Measurements from ENCODE around the gene PRKCA.

The PRKCA gene

DNA sequence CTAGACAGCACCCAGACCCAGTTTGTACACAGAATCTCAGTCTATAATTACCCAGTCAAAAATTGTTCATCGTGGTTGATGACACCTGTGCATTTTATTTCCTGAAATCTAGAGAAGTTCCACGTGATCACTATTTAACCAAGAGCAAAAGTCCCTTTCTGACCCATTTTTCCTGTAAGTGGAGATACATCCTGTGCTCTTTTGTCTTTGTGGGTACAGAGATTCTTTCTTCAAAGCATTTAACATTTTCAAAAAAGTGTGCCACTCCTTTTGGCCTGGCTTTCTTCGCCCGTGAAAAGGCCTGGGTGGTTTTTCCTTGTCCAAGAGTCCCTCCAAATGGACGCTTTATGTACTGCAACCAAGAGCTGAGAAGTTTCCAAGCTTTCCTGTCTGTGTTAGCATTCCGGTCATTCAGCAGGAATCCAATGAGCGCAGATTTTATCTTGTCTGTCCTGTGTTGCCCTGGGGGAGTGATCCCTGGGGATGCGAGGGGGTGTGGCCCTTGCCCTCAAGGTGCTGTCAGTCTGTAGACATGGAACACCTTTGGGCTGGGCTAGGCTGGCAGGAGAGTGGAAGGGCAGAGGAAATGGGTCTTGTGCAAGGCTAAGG lies 371.4 kb downstream of the PRKCA start:
- peak; percentile 42 to 76 for DNase-seq

DNA sequence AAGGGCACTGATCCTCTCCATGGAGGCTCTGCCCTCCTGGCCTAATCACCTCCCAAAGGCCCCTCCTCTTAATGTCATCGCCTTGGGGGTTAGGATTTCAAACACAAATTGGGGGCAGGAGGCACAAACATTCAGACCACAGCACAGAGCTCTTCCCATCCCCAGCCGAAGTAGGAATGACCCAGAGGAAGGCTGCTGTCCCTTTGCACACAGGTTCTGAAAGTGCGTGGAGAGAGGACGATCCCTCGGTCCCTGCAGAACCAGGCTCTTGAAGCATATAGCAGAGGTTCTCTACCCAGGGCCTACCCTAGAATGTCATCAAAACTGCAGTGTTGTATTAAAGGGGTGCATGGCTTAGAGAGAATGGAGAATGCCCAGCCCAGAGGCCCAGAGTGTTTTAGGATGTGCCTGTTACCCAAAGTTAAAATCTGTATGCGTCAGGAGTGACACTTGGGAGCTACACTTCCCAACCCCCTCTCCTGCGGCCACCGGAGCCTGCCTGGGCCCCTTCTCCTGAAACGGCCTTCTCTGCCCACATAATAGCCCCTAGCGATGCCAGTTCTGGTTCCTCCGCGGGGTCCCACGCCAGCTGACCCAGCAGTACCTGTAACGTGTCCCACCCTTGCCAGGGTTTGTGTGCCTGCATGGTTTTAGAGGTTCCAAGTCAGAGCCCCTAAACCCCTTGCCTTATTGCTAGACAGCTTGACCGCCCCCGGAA lies 373.0 kb downstream of the PRKCA start:
- no peak for DNase-seq

- no peak for DNase-seq
Measured at GRCh38 chr17:66675991-66676371, 373.6 kb downstream of the PRKCA start.

DNA sequence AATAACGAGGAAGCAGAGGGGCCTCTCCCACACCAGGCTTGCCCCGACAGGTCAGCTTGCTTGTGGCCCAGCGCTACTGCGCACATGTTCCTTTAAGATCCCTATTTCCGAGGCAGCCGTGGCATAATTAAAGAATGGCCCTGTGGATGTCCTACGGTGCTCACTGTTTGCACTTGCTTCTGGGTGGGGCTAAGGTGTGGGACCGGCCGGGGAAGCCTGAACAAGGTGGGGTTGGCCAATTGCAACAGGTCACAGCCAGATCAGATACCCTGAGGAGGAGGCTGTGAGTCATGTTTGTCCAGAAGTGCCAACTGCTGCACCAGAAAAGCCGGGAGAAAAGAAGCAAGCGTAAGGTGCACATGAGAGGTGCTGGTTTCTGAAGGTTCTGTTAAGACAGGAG lies 374.0 kb downstream of the PRKCA start:
- DNase-seq = no peak

GRCh38 chr17:66677201-66677981 lies 375.0 kb downstream of the PRKCA start:
- DNase-seq = no peak

- no peak for DNase-seq
Measured at GRCh38 chr17:66678061-66678460, 375.6 kb downstream of the PRKCA start.

GRCh38 chr17:66678827-66679226 lies 376.4 kb downstream of the PRKCA start:
- no peak for DNase-seq

DNA sequence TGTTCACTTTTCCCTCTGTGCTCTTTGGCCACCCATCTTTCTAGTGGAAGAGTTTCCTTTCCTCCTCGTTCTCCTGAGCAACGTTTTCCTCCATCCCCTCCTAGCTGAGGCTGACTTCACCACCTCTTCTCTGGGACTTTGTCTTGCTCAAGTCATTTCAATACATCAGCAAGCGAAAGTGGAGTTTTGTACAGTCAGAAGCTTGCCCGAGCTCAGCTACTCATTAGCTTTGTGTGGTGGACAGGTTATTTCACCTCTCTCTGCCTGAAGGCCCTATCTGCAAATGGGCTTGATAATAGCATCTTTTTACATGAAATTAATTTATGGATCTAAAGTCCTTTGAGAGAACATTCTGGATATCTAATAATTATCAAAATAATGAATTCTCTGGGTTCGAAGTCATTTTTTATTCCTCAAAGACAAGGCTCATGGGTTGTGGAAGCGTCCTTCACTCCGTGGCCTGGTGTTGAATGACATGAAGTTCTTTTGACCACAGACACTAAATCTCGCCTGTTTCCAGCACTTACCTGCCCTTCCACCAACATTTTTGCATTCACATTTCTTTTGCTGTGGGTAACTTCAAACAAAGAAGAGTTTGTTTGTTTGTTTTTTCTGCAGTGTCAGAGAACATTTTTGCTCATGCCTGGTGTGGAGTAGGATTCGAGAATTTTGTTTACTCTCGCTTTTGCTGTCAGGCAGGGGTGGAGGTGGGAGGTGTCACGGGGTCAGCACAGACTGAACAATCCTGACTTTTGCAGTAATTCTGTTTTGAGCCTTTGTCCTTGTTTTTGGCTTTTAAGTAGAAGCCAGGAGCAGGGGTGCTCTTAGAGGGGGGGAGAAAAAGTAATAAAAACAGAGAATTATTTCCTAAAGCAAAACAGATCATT lies 377.5 kb downstream of the PRKCA start:
- DNase-seq = no peak

DNA sequence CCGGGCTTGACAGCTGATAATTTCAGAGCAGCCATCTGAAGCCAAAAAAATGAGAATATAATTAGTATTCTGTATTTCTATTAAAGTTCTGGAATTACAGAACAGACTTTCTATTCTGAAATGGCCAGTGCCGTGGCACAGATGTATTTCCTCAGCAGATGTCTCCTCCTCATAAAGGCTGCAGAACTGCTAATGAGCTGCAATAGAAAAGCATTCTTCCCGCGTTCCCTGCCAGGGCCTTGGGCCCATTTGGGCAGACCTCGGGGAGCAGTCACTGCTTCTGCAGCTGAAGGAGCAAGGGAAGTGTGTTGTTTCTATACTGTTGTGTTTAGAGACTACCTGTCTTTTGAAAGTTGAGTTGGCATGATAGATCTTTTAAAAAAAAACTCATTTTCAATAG lies 379.9 kb downstream of the PRKCA start:
- no peak for DNase-seq

GRCh38 chr17:66684261-66684660 lies 381.8 kb downstream of the PRKCA start:
- no peak for DNase-seq

- DNase-seq = no peak
Measured at GRCh38 chr17:66684731-66685130, 382.3 kb downstream of the PRKCA start.

- DNase-seq = no peak
Measured at GRCh38 chr17:66686601-66687000, 384.2 kb downstream of the PRKCA start.

DNA sequence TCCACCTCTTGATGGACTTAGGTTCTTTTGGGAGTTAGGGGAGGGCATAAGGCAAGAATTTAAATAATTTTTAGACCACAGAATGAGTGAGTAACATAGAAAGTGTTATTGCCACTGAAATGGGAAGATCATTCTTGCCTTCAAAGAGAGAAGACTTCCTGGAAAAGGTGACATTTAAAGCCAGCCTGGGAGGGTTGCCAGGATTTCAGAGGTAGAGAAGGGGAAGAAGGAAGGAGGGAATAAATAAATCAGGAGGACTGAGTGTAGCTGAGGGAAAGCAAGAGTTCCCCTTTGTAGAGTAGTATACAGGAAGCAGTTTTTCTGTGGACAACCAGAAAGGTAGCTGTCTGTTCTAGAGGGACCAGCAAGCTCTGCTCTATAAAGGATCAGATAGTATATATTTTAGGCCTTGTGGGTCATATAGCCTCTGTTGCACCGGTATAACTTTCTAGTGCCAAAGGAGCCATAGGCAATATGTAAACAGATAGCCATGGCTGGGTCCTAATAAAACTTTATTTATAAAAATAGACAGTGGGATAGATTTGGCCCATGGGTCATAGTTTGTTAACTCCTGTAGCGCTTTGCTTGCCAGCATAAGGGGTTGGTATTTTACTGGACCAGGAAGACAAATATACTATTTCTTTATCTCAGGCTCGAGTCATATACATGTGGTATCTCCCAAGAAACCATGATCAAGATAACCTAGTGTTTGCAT lies 385.3 kb downstream of the PRKCA start:
- DNase-seq = no peak

- DNase-seq = no peak
Measured at GRCh38 chr17:66689221-66689620, 386.8 kb downstream of the PRKCA start.

DNA sequence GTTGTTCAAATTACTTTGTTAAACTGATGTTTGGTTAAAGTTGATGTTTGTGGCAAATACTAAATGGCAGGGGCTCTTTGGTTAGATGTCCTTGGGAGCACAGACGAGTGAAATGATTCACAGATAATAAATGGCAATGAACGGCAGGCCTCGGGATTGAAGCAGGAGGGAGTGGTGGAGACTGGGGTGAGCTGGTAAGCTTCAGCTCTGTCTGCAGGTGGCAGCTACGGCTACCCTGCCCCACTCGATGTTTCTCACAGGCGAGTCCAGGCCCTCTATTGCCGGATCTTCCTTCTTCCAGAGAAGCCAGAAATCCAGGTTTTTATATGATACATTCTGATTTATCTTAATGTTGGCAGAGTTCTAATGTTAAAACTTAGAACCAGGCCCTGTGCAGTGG lies 387.8 kb downstream of the PRKCA start:
- no peak for DNase-seq

DNA sequence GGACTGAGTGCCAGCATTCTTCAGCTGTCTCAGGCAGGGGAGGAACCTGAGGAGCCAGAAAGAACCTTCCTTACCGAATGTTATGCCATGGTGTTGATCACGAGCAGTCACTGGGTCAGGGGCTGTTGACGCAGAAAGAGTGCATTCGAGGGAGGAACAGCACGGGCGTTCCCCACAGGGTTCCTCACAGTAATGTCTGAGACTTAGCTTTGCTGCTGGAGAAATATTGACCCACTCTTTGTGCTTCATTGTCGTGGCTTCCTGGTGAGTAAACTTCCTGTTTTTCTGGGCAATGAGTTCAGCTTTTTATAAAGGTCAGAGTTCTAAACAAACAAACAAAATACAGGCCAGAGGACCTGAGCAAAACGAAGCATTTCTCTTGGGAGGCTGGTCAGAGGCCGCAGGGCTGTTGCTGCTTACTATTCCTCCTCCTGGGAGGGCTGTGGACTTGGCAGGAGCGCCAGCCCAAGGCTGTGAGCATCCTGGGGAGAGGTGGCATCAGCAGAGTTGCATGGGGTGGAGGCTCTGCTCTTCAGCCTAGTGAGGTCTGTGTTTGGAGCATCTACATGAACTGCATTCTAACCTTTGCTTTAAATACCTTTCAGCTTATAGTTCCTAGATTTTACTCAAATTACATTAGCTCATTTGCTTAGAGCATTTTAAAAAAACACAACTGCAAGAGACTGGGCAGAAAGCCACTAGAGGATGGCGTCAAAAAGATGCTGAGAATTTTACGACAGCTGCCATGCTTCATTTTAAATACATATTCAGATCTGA lies 389.4 kb downstream of the PRKCA start:
- DNase-seq = peak in 1 of 2 donors; percentile 15

DNA sequence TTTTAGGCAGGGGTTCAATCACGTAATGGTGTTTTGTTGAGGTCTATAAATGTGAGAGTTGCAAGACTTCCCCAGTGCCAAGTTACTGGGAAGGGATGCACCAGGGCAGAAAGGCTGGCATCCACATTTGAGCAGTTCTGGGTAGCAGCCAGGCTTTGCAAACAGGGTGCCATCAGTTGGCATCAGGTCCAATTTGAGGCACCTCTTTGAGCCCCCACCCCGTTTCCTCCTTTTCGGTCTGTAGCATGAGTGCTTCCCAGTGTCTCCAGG lies 389.9 kb downstream of the PRKCA start:
- no peak for DNase-seq

DNA sequence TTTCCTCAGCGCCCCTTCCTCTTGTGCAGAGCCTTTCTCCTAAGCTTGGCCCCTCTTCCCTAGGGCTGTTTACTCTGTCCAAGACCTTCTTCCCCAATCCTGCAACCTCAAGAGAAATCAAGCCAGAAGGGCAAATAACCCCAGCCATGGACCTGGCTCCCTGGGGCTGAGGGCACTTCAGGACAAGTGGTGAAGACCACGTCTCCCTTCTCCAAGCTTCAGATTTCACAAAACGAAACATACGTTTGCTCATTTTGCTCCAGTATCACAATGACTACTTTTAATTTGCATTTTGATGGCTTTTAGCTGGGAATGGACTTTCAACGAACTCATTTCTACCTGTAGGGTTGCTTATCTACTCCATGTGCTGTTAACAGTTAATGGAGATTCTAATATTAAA lies 392.7 kb downstream of the PRKCA start:
- no peak for DNase-seq

- no peak for DNase-seq
Measured at GRCh38 chr17:66698270-66698669, 395.9 kb downstream of the PRKCA start.

- DNase-seq = no peak
Measured at GRCh38 chr17:66701462-66701861, 399.0 kb downstream of the PRKCA start.

DNA sequence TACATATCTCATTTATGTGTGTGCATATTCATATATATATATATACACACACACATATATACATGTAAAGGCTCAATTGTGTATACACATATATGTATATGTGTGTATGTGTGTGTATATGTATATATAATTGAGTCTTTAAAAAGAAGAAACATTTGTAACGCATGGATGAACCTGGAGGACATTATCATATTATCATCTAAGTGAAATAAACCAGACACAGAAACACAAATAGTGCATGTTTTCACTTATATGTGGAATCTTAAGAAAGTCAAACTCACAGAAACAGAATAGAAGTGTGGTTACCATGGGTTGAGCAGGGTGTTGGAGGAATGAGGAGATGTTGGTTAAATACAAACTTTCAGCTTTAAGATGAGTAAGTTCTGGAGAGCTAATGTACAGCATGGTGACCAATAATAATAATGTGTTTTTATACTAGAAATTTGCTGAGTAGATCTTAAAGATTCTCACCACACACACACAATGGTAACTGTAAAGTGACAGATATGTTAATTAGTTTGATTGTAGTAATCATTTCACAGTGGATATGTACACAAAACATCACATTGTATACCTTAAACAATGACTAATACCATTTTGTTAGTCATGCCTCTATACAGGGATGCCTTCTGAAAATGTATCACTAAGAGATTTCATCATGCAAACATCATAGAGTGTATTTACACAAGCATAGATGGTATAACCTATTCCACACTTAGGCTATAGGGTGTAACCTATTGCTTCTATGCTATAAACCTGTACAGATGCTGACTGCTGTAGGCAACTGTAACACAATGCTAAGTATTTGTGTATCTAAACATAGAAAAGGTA lies 399.9 kb downstream of the PRKCA start:
- no peak for DNase-seq
